Measurements from ENCODE around the gene RNU1-1.
"Not testable (repeated sequence)": the region's sequence is repeated elsewhere in the genome, so short reads cannot be mapped to it uniquely, and the experiment has no call there.

GRCh38 chr1:16511926-16512325 lies 2.2 kb downstream of the RNU1-1 start:
- not testable (repeated sequence) for TF ChIP-seq TAF1 (IDR thresholded peaks at IDR 0.05; ENCODE audit: control insufficient read depth, extremely low read depth, insufficient read depth, low read length, severe bottlenecking); POLR3G (IDR thresholded peaks at IDR 0.05; ENCODE audit: extremely low read depth, insufficient read length, insufficient replicate concordance); POLR2A (conservative IDR thresholded peaks at IDR 0.05); ZNF124 (CRISPR knock-in tag; IDR thresholded peaks at IDR 0.05)
